IMR-90 (cell line): Measurements from ENCODE around the gene RASIP1.

Experiments
- CEBPB ChIP-seq: IDR thresholded peaks from 2 replicates; pipeline ENCODE4 v1.6.1; 2012; ENCODE audit warnings: low read depth, low read length, improper control_type of control experiment
- POLR2A ChIP-seq: IDR thresholded peaks from 2 replicates; pipeline ENCODE4 v1.6.1; 2012; ENCODE audit warnings: mild to moderate bottlenecking, low read depth, low read length
- RAD21 ChIP-seq: IDR thresholded peaks from 2 replicates; pipeline ENCODE4 v1.6.1; 2012; ENCODE audit warnings: low read length, improper control_type of control experiment
- TF ChIP-seq, protein P1 (sequence below): conservative IDR thresholded peaks from 2 replicates; pipeline ENCODE4 v1.5.1; 2012; ENCODE audit warnings: mild to moderate bottlenecking, low read depth, low read length, improper control_type of control experiment

DNA sequence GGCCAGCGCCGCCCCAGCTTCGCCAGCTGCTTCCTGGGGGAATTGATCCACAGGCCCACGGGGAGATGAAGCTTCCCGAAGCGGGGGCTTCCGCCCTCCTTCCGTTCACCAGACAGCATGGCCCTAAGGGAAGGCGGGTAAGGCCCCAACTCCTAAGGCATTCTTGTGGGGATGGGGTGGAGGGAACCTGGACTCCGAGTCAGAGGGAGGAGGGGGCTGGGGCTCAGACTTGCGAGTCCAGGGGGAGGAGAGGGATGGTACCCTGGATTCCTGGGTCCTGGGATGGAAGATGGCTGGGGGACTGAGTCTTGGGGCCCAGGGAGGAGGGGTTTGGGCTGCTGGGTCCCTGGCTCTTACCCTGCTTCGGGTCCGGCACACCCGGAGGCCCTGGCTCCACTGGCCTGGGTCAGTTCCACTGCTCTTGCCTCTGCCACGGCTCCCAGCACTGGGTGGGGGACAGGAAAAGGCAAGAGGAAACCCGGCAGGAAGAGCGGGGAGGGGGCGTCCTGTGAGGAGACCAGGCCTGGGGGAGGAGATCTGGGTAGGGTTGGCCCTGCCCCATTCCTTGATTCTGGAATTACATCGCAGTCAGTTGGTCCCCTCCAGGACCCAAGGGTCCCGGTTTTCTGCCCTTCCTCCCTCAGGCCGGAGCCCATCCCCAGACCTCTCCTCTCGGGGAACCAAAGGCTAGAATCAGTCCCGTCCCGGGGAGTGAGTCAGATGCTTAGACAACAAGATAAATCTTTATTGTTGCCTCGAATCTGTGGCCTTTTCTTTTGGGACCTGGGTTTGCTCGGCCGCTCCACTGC, at the start of gene RASIP1:
- TF ChIP-seq POLR2A (no peak), RAD21 (no peak), CEBPB (no peak)
- TF ChIP-seq, protein P1, sequence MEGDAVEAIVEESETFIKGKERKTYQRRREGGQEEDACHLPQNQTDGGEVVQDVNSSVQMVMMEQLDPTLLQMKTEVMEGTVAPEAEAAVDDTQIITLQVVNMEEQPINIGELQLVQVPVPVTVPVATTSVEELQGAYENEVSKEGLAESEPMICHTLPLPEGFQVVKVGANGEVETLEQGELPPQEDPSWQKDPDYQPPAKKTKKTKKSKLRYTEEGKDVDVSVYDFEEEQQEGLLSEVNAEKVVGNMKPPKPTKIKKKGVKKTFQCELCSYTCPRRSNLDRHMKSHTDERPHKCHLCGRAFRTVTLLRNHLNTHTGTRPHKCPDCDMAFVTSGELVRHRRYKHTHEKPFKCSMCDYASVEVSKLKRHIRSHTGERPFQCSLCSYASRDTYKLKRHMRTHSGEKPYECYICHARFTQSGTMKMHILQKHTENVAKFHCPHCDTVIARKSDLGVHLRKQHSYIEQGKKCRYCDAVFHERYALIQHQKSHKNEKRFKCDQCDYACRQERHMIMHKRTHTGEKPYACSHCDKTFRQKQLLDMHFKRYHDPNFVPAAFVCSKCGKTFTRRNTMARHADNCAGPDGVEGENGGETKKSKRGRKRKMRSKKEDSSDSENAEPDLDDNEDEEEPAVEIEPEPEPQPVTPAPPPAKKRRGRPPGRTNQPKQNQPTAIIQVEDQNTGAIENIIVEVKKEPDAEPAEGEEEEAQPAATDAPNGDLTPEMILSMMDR = no peak
